Measurements from ENCODE around the gene CNTNAP2.

GRCh38 chr7:148334959-148335577, 2218.5 kb downstream of the CNTNAP2 start:
- TF ChIP-seq POLR2AphosphoS5 (IDR thresholded peaks at IDR 0.05) (no peak), CTCF (IDR thresholded peaks at IDR 0.05) (no peak), POLR2A (IDR thresholded peaks at IDR 0.05) (no peak)

Measured in suprapubic skin (tissue), 4 donors.